ENCODE measurements around the gene EAPP. TPM values are rescaled to one million over a fixed set of nuclear protein-coding genes. Genes with fewer than 3 reads are reported as not detected.

The EAPP gene
- total RNA-seq, 4 donors from 2014 or later: 36.1 to 68.8 (median 48.9) TPM

DNA sequence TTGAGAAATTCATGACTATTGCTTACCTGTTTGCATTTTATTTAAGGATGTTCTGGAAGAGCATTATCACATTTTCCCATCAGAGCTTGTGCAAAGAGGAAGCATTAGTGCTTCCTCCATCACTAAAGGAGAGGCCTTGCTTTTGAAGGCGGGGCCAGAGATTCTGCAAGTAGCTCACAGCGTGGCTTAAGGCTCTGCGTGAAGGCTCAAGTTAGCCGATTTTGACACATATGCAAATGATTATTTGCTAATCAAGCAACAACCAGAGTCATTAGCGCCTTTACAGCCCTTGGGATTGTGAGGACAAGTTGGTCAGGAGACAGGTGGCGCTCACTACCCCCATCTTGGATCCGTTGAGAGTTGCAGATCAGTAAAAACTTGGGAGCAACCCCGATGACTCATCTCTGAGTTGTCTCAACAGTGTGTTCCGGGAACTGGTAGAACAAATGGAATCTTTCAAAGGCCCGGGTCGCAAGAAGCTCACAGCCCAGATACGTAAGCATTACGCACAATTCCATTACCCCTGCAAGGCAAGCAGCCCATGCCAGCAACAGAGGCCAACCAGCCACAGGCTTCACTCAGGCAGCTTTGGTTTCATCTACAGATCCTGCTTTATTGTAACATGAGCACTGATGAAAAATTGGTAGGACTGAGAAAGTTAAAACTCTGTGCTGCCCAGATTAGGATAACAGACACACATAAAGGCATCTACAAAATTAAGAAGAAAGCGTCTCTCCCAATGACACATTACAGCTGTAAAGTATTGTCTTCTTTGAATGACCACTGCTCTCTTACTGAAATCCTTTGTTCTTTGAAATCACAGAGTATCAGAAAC is 42.6 kb downstream of the EAPP start:
- TF ChIP-seq, protein P1, sequence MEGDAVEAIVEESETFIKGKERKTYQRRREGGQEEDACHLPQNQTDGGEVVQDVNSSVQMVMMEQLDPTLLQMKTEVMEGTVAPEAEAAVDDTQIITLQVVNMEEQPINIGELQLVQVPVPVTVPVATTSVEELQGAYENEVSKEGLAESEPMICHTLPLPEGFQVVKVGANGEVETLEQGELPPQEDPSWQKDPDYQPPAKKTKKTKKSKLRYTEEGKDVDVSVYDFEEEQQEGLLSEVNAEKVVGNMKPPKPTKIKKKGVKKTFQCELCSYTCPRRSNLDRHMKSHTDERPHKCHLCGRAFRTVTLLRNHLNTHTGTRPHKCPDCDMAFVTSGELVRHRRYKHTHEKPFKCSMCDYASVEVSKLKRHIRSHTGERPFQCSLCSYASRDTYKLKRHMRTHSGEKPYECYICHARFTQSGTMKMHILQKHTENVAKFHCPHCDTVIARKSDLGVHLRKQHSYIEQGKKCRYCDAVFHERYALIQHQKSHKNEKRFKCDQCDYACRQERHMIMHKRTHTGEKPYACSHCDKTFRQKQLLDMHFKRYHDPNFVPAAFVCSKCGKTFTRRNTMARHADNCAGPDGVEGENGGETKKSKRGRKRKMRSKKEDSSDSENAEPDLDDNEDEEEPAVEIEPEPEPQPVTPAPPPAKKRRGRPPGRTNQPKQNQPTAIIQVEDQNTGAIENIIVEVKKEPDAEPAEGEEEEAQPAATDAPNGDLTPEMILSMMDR (IDR thresholded peaks at IDR 0.05): peak in 2 of 4 experiments; percentile 24 to 25
- TF ChIP-seq POLR2A (IDR thresholded peaks at IDR 0.05): peak in 1 of 2 donors; percentile 30
- Histone ChIP-seq H3K9me3 (no peaks in the 10 kb centered on the region), H3K4me3 (peak overlapping the region in 1 of 2 donors; percentile 3), H3K27ac (peak overlapping the region; percentile 78 to 84), H3K4me1 (no peaks in the 10 kb centered on the region), H3K27me3 (no peaks in the 10 kb centered on the region), H3K36me3 (no peaks in the 10 kb centered on the region)
- intact Hi-C loops (cut with DNase I; ENCODE audit: low total_unique reads): no loop called here
- DNase-seq: peak; percentile 86 to 90

- no peak overlapping the region for H3K4me3 ChIP-seq
- peak overlapping the region; percentile 78 to 84 for H3K27ac ChIP-seq
- DNase-seq: peak; percentile 52 to 80
- TF ChIP-seq, protein P1 (IDR thresholded peaks at IDR 0.05): no peak
- no peak for TF ChIP-seq POLR2A (IDR thresholded peaks at IDR 0.05)
- no peaks in the 10 kb centered on the region for H3K9me3 ChIP-seq
- H3K36me3 ChIP-seq: no peaks in the 10 kb centered on the region
- H3K27me3 ChIP-seq: no peaks in the 10 kb centered on the region
- intact Hi-C loops (cut with DNase I; ENCODE audit: low total_unique reads): no loop called here
- no peaks in the 10 kb centered on the region for H3K4me1 ChIP-seq
Measured at GRCh38 chr14:34496007-34496678, 43.4 kb downstream of the EAPP start.

DNA sequence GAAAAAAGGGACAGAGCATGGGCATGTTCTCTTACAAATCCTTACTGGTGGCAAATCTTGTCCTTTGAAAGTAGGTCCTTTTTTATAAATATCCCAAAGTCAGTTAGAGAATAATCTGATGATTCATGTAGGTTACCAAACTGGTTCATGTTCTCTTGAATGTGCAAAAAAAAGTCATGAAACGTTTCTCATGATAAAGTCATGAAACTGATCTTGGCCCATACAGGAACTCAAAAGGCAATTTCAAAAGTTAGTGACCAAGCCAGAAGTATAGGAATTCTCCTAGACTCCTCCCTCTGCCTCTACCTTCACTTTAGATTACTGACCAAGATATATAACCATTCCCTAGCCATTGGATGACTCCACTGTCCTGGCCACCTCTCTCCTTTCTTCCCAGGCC is 50.2 kb downstream of the EAPP start:
- TF ChIP-seq POLR2A (IDR thresholded peaks at IDR 0.05): no peak
- TF ChIP-seq, protein P1 (IDR thresholded peaks at IDR 0.05): no peak
- Histone ChIP-seq H3K9me3 (no peaks in the 10 kb centered on the region), H3K4me1 (no peaks in the 10 kb centered on the region), H3K27me3 (no peaks in the 10 kb centered on the region), H3K36me3 (no peaks in the 10 kb centered on the region), H3K4me3 (no peak overlapping the region), H3K27ac (no peak overlapping the region)
- no peak for DNase-seq
- intact Hi-C loops (cut with DNase I; ENCODE audit: low total_unique reads): no loop called here

GRCh38 chr14:34488528-34488927 is 51.0 kb downstream of the EAPP start:
- Histone ChIP-seq H3K9me3 (no peaks in the 10 kb centered on the region), H3K4me1 (no peaks in the 10 kb centered on the region), H3K4me3 (no peak overlapping the region), H3K36me3 (no peaks in the 10 kb centered on the region), H3K27me3 (no peaks in the 10 kb centered on the region), H3K27ac (no peak overlapping the region)
- intact Hi-C loops (cut with DNase I; ENCODE audit: low total_unique reads): no loop called here
- no peak for DNase-seq
- TF ChIP-seq, protein P1 (IDR thresholded peaks at IDR 0.05): no peak
- TF ChIP-seq POLR2A (IDR thresholded peaks at IDR 0.05): no peak

- no peak for DNase-seq
Measured at GRCh38 chr14:34484726-34485125, 54.8 kb downstream of the EAPP start.

More at GRCh38 chr14:34484726-34485125, 54.8 kb downstream of the EAPP start:
- intact Hi-C loops (cut with DNase I; ENCODE audit: low total_unique reads): no loop called here
- TF ChIP-seq, protein P1 (IDR thresholded peaks at IDR 0.05): no peak
- no peak for TF ChIP-seq POLR2A (IDR thresholded peaks at IDR 0.05)
- Histone ChIP-seq H3K27ac (no peak overlapping the region), H3K4me1 (no peaks in the 10 kb centered on the region), H3K9me3 (no peaks in the 10 kb centered on the region), H3K4me3 (no peak overlapping the region), H3K36me3 (no peaks in the 10 kb centered on the region), H3K27me3 (no peaks in the 10 kb centered on the region)
